SKM-1 treated with dmso at 0.1 percent for 144 hours (cell line): ENCODE results near the gene MSMO1.
"Not testable (repeated sequence)": the region's sequence is repeated elsewhere in the genome, so short reads cannot be mapped to it uniquely, and the experiment has no call there.

Source experiments
- DNase-seq: peaks from one replicate; lab custom pipeline; 2025; ENCODE audit not compliant: unreplicated experiment; lab: John Stamatoyannopoulos, UW

Gene MSMO1

DNA sequence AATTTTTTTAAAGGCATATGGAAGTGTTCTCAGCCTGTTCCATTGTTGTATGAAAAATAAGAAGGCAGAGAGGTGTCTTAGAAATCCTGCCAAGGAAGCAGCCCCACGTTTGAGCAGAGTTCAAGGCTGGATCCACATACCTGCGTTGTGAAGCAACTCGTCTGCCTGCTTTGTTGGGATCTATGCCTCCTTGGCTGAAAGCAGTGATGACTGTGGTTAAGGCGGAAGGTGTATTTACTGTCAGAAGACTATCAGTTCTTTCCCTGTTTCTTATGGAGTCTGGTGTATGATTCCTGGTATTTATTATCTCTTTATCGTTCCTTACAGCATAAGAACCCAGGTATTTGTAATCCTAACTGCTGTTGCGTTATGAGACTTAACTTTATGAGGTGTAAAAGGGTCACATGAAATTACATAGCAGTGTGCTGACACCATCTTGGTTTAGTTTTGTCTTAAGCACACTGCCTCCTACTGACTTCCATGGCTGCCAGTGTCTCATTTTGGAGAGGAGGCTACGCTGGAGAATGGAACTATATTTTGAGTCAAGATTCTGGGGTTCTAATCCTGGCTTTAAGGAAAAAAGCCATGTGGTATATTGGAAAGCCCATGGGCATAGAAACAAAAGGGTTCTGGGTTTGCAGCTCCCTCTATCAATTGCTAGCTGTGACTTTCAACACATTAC lies 3.1 kb upstream of the MSMO1 start:
- no peak for DNase-seq

DNA sequence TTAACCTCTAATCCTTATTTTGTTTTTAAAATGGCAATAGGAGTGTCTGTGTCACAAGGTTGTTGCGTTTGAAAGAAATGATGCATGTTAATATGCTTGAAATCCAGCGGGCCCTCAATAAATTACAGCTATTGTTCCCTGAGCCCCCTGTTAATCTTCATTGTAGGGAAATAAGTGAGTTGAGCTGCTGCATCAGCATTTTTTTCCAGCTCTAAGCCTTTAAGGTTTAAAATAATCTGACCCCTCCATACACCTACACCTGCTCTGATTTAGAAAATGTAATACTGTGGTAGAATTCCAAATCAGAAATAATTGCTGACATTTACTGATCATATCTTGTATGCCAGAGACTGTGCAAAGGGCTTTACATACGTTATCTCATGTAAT lies 2.6 kb upstream of the MSMO1 start:
- DNase-seq = no peak

DNA sequence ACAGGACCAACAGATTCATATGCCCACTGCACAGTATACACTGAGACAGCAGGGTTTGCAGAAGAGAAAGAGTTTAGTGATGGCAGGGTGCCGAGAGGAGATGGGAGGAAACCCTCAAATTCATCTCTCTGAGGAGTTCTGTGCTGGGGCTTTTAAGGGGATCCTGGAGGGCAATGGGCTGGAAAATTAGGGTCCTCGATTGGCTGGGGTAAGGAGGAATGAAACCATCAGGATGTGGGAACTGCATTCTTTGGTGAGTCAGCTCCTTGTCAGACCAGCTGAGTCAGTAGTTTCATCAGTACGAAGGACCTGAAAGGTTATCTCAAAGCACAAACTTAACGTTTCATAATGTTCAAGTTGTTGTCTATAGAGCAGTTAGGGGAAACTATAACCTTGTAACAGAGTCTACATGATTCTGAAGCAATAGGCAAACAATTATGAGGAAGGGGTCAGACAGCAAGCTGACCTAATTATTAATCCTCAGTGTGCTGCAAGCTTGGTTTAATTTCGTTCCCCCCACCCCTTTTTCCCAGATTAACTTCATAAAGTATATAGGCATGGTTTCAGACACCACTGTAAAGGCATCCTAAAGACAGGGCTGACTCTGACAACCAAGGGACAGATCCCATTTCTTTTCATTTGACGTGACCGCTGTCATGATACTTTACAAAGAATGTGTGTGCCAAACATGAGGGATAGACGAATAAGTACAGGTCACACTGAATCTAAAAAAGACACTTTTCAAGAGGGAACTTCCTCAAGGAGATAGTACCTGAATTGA lies 1.5 kb upstream of the MSMO1 start:
- DNase-seq = no peak

DNA sequence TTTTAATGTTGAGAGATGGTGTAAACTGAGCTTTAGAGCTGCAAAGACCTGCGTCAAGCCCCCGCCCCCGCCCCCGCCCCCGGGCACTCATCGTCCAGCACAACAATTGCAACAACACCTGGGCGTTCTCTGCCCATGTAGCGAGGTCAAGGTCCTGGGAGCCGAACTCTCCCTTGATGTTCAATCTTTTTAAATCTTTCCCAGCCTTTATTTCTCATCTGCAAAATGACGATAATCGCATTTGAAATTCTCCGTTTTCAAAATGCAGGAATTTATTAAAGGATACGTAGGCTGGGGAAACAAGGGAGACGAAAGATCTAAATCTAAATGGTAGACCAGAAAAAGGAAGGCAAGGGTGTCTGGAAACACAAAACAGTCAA lies 648 bp upstream of the MSMO1 start:
- no peak for DNase-seq

DNA sequence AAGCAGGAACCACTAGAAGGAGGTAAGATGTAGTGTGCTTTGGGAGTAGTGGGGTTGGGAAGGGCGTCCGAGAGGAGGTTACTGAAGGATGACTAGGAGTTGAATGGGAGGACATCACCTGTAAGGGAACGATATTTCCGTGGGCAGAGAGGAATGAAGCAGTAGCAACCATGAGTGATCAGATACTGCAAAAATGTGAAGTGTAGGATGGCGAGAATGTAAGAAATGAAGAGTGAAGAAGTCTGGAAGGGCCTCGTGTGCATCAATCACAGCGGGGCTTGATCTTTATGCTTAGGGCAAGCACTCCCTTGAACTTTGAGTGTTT lies 594 bp downstream of the MSMO1 start:
- no peak for DNase-seq

DNA sequence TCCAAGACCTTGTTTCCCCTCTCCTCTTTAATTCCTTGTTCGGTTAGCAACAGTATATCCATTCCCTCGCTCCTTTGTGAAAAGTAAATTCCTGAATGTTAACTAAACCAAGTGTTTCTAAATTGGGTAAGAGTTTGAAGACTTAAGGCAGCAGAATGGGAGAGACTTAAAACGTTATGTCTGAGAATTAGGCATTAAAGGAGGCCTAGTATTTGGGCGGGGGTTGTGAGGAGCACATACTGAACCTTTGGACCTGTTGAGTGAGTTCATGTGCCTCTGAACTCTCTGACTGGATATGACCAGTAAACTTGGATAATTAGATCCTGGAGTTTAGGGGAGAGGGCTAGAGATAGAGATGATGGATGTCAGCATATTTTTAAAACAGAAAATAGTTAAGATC lies 1.2 kb downstream of the MSMO1 start:
- DNase-seq = no peak

DNA sequence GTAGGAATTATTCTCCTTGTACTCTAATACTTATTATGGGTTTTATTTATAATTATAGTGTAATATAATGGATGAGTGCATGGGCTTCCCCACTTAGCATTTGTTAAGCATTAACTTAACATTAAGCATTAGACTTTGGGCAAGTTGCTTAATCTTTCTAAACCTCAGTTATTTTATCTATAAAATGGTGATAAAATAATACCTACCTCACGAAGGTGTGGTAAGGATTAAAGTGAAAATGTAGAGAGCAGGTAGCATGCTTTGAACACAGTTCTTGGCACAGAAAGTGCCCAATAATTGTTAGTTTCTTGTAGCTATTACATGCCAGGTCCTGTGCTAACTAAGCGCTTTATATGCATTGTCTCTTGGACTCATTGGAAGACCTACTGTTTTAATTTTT lies 2.6 kb downstream of the MSMO1 start:
- no peak for DNase-seq

DNA sequence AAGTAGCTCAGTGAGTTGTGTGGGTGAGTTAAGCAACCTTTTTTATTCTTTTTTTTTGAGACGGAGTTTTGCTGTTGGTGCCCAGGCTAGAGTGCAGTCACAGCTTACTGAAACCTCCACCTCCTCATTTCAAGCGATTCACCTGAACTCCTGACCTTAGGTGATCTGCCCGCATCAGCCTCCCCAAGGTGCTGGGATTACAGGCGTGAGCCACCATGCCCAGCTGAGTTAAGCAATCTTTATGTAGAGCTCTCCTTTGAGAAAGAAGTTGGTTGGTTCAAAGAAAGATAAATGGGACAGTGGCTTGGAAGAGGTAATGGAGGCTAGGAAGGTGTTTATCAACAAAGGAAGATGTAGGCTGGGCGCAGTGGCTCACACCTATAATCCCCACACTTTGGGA lies 3.2 kb downstream of the MSMO1 start:
- no peak for DNase-seq

DNA sequence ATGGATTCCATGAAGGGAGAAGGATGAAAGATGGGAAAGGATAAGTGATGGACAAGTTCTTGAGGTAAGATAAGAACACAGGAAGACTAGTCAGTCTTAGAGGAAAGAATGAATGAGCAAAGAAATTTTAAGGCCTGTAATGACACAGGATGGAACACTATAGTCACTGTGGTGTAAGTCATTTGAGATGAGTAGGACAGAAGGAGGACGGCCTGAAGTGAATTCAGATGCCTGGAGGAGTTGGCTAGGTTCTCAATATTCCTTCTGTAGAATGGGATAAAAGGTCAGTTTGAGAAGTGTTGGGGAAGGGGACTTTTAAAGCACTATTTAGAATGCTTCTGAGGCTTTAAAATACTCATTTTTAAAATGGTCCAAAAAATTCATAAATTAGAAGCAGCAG lies 3.9 kb downstream of the MSMO1 start:
- DNase-seq = no peak

DNA sequence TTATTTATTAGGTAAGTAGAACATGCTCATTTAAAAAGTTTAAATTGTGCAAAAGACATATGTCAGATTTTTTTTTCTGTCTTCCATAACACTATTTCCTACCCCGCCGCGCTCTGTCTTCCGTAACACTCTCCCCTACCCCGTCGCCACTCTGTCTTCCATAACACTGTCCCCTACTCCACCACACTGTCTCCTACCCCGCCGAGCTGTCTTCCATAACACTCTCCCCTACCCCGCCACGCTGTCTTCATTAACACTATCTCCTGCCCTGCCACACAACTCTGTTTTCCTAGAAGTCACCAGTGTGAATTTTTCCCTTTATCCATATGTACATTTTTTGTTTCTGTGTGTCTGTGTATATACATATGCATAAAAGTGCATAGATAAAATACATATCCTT lies 4.4 kb downstream of the MSMO1 start:
- DNase-seq = no peak

DNA sequence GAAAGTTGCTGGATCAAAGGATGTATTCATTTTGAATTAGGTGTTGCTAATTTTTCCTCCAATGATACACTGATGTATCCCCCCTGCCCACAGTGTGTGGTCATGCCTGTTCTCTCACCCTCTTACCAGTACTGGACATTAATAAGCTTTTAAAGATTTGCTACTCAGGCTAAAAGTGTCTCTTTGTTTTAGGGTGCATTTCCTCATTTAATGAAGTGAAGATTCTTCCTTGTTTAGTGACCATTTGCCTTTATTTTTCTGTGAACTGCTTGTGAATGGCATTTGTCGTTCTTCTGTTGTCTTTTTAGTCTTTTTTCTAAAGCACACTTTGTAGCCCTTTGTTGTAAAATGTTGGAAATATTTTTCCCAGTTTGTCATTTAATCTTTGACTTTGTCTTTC lies 5.0 kb downstream of the MSMO1 start:
- DNase-seq = no peak

DNA sequence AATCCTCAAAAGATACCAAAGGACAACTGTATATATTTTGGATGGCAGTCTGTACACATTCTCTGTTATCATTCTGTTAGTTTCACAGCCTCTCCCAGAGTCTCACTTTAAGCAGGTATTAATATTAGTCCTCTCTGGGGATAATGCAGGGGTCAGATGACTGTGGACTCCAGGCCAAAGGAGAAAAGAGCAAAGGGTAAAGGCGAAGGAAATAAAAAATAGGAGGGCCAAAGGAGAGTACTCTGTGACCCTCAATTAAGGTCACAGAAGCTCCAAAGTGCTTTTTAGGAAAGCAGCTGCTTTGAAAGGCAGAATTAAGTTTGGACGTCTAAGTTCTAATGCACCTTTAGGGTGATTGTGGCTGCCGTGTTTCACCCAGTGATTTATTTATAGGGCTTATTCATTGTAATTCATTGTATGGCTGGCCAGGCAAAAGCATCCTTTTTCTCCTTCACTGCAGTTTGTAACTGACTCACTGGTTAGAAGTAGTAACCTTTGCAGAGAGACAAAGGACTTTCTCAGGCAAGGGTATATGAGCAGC lies 7.8 kb downstream of the MSMO1 start:
- DNase-seq = no peak

DNA sequence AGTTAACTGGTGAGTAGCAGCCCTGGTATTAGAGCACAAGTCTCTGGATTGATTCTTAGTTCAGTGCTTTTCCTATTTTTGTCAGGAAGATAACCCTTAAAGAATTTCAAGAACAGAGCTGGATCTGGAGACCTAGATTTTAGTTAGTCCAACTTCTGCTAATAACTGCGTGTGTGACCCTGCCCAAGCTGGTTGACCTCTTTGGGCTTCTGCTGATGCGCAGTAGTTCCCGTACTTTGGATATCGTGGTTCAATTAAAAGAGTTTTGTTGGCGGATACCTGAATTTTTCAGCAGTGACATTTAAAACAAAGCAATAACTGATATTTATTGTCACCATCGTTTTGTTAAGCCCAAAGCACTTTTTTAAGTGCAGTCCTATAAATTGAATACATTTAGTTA lies 9.3 kb downstream of the MSMO1 start:
- no peak for DNase-seq

DNA sequence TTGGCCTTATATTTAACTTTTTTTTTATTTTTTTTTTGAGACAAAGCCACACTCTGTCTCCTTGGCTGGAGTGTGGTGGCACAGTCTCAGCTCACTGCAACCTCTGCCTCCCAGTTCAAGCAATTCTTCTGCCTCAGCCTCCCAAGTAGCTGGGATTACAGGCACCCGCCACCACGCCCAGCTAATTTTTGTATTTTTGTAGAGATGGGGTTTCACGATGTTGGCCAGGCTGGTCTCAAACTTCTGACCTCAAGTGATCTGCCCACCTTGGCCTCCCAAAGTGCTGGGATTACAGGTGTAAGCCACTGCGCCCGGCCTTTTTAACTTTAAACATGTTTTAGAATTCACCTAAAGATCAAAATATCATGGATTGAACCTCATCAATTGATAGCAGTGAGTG lies 14.9 kb downstream of the MSMO1 start:
- DNase-seq = not testable (repeated sequence)

DNA sequence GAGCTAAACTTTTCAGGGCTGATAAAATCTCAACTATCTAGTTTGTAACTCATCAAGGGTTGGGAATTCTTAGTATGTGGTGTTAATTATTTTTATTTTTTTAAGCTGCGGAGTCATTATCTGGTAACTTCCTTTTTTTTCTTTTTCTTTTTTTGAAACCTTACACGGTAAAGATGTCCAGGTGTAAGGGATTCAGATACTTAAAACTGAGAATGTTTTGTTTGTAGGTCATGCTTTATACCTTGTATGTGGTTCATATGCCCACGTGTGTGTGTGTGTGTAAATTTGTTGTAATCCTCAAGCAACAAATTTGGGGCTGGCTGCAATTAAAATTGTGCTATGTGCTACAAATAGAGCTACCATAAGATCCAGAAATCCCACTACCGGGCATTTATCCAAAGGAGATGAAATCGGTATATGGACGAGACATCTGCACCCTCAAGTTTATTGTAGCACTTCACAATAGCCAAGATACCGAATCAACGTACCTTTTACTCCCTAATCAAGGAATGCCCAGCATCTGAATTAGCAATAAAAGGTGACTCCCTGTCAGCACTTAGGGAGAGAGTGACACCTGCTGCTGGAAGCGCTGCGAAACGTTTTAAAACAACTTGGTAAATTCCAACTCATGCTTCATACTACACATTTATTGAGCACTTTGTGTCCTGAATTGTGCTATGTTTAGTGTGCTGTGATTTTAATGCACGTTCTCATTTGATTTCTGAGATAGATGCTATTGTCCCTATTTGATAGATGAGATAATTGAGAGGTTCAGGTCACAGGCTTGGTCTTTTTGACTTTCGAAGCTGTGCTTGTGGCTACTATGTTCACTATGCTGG lies 16.1 kb downstream of the MSMO1 start:
- no peak for DNase-seq

DNA sequence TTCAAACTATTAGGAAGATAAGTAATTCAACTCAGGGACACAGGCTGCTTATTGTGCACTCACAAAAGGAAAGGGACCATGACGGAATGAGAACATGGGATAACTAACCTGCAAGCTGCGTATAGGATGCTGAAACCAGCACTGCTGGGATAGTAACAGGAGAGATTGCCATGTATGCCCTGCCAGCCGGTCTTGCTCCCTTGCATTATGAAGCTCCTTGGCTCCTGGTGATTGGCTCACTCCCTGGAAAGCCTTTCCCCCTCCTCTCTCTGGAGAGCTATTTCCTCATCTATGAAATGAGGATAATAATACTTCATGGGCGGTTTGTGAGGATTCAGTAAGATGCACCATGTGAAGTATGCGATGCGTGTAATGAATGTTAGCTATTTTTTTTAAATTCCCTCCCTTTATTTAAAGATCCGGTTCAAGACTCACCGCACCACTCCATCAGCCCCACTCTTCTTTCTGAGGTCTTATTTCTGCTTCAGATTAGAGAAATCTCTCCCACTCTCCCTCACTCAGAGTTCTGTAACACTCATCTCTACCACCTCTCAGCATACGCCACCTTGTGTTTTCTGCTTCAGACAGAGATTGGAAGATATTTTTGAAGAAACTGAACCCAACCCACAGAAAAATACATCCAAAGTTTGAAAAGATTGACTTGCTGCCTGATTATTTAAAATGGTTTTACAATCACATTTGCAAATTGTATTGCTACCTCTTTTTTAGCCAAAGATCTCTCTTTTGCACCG lies 18.4 kb downstream of the MSMO1 start:
- DNase-seq = no peak

DNA sequence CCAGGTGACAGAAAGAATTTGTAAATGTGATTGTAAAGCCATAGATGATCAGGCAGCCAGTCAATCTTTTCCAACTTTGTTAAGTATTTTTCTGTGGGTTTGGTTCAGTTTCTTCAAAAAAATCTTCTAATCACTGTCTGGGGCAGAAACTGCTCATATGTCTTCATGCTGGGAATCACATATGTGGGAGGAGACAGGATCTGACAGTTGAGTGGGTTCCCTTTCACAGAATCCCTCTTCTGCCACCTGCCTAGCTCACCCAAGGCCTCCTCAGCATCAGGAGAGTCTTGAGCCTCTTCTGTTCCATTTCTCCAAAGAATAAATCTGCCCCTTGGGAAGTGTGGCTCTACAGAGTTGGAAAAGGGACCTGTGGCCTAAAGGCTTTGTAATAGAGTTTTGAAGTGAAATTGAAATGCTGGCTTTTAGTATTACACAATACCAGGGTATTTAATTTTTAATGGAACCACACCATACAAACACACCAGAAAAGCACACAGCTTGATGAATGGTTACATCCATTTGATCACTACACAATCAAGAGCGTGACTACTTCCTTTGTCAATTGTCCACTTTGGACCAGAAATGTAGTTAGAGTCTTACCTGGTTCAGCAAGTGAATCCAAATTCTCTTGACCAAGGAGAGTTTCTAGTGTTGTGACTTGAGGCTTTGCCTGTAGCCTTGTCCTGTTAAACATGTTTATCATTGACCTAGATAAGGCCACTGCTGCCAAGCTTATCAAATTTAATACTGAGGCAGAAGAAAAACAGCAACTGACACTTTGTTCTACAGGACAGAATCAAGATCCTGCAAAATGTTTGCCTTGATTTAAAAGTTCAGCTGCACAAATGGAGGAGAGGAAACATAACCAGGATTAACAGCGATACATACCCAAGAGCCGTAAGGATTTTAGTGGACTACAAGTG lies 20.4 kb downstream of the MSMO1 start:
- DNase-seq = no peak

DNA sequence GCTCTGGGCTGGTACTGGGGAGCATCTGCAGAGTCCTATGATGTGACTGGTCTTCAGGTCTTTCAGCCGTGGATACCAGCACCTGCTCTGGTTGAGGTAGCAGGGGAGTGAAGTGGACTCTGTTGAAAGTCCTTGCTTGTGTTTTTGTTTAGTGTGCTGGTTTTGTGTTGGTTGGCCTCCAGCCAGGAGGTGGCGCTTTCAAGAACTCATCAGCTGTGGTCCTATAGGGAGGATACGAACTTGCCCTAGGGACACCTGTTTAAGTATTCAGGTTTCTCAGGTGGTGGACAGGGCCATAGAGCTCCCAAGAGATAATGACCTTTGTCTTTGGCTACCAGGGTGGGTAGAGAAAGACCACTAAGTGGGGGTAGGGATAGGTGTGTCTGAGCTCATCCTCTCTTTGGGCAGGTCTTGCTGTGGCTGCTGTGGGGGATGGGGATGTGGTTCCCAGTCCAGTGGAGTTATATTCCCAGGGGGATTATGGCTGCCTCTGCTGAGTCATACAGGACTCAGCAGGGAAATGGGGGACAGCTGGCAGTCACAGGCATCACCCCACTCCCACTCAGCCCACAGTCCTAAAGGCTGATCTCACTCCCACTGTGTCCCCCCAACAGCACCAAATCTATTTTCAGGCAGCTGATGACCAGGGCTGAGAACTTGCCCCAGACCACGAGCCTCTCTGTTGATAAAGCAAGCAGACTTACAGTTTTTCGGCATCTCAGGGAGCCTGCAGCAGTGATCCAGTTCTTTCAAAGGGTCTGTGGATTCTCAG lies 24.1 kb downstream of the MSMO1 start:
- DNase-seq = no peak

DNA sequence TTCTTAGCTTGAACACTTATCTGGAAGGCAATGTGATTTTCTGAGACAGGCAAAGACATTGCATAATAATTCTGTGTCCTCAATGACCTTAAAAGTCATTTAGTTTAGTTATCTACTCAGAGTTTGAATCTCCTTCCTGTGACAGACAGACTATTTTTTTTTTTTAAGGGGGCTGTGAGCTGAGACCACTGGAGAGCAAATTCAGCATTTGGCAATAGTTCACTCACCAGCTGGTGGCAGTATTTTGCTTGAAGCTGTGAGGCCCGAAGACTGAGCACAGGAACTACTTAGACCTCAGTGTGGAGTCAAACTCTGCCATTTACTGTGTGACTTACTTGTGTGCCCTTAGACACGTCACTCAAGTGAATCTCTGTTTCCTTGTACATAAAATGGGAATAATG lies 28.4 kb downstream of the MSMO1 start:
- no peak for DNase-seq
